ENCODE measurements around the gene CCNA2. TPM values are rescaled to one million over a fixed set of nuclear protein-coding genes. Genes with fewer than 3 reads are reported as not detected.

CCNA2 gene
- polyA plus RNA-seq, 2 of the 4 experiments (the other 2 are of a cell fraction): 34.9 to 51.0 TPM

DNA sequence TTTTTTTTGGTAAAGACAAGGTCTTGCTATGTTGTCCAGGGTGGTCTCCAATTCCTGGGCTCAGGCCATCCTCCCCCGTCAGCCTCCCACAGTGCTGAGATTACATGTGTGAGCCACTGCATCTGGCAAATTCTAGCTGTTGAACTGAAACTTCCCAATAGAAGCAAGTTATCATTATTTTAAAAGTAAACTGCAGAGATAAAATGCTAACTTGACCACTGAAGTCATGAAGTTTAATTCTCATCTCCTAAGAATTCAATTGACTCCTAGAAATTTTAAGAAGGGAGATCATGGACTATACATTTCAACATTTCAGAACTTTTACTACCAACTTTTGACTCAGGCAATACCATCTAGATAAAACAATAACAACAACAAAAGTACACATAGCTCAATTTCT is 34.2 kb downstream of the CCNA2 start:
- 80% methylated on average over 1 of the region's 1 CpG for WGBS (ENCODE audit: missing lambda C conversion rate)
- H3K4me2 ChIP-seq: peak overlapping the region; percentile 16; the same call in 1 of the 3 replicates
- ATAC-seq (no peak), FAIRE-seq (no peak), DNase-seq (ENCODE audit: low read depth in 1 of 2, low spot score in 1 of 2) (no peak)
- peak overlapping the region in 1 of 2 experiments; percentile 51; a peak in 2 of 6 replicates for H3K27ac ChIP-seq
- peaks cover 31% of the 10 kb centered on the region for H3K4me1 ChIP-seq
- ChIA-PET CTCF (no interaction called here), POLR2A (interaction anchor here (0.8 to 1.4 kb wide), 2 partner anchors 11 to 34 kb away, joined by 3 read pairs; partner anchors contain the start of gene CCNA2)
- no peaks in the 10 kb centered on the region for H3K9me3 ChIP-seq
- TF ChIP-seq, protein P1, sequence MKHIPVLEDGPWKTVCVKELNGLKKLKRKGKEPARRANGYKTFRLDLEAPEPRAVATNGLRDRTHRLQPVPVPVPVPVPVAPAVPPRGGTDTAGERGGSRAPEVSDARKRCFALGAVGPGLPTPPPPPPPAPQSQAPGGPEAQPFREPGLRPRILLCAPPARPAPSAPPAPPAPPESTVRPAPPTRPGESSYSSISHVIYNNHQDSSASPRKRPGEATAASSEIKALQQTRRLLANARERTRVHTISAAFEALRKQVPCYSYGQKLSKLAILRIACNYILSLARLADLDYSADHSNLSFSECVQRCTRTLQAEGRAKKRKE (CRISPR knock-in tag; IDR thresholded peaks at IDR 0.05; ENCODE audit: low read depth): no peak
- TF ChIP-seq ZC3H11A (IDR thresholded peaks at IDR 0.05) (no peak), EHMT2 (IDR thresholded peaks at IDR 0.05; ENCODE audit: low read depth) (no peak), SMC3 (IDR thresholded peaks at IDR 0.05) (no peak), EHF (CRISPR knock-in tag; IDR thresholded peaks at IDR 0.05) (no peak), MYC (IDR thresholded peaks at IDR 0.05; ENCODE audit: borderline replicate concordance, low read length) (no peak), CHD4 (IDR thresholded peaks at IDR 0.05; ENCODE audit: borderline replicate concordance) (no peak), FOSB (CRISPR knock-in tag; IDR thresholded peaks at IDR 0.05) (no peak), HOXB5 (CRISPR knock-in tag; IDR thresholded peaks at IDR 0.05) (no peak), TFCP2L1 (CRISPR knock-in tag; IDR thresholded peaks at IDR 0.05) (no peak), BHLHE40 (IDR thresholded peaks at IDR 0.05; ENCODE audit: low read depth, low read length) (no peak), CBX8 (IDR thresholded peaks at IDR 0.05) (no peak), NR3C1 (IDR thresholded peaks at IDR 0.05) (no peak), CBX2 (IDR thresholded peaks at IDR 0.05; ENCODE audit: borderline replicate concordance, low read depth) (no peak), EP300 (IDR thresholded peaks at IDR 0.05) (no peak), HDAC2 (IDR thresholded peaks at IDR 0.05) (no peak)
- TF ChIP-seq, protein P2, sequence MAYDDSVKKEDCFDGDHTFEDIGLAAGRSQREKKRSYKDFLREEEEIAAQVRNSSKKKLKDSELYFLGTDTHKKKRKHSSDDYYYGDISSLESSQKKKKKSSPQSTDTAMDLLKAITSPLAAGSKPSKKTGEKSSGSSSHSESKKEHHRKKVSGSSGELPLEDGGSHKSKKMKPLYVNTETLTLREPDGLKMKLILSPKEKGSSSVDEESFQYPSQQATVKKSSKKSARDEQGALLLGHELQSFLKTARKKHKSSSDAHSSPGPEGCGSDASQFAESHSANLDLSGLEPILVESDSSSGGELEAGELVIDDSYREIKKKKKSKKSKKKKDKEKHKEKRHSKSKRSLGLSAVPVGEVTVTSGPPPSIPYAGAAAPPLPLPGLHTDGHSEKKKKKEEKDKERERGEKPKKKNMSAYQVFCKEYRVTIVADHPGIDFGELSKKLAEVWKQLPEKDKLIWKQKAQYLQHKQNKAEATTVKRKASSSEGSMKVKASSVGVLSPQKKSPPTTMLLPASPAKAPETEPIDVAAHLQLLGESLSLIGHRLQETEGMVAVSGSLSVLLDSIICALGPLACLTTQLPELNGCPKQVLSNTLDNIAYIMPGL (CRISPR knock-in tag; IDR thresholded peaks at IDR 0.05; ENCODE audit: borderline replicate concordance): no peak
- TF ChIP-seq, protein P3, sequence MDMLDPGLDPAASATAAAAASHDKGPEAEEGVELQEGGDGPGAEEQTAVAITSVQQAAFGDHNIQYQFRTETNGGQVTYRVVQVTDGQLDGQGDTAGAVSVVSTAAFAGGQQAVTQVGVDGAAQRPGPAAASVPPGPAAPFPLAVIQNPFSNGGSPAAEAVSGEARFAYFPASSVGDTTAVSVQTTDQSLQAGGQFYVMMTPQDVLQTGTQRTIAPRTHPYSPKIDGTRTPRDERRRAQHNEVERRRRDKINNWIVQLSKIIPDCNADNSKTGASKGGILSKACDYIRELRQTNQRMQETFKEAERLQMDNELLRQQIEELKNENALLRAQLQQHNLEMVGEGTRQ (IDR thresholded peaks at IDR 0.05): no peak
- H3K4me3 ChIP-seq: no peak overlapping the region

DNA sequence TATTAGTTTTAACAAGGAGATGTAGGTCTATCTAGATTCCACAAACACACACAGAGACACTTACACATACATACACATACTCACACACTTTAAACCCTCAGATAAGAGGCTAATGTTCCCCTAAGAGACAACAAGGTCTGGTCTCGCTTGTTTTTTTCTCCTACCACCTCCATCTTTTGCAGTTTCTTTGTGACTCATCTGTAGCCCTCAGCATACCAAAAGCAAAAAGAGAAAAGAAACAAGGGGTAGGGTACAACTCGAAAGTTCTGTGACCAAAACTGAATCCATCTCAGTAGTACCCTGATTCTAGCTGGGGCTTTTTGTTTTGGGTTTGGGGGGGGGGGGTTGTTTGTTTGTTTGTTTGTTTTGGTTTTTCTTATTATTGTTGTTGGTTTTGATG is 34.8 kb downstream of the CCNA2 start:
- ChIA-PET POLR2A (interaction anchor here (1.4 kb wide), 1 partner anchor 11 kb away, joined by 3 read pairs; no protein-coding TSS in a partner anchor), CTCF (no interaction called here)
- no peak for FAIRE-seq
- H3K4me1 ChIP-seq: peaks cover 32% of the 10 kb centered on the region
- H3K4me3 ChIP-seq: no peak overlapping the region
- peak overlapping the region in 1 of 2 experiments; percentile 51; a peak in 2 of 6 replicates for H3K27ac ChIP-seq
- 82% methylated on average over 2 of the region's 2 CpGs for WGBS (ENCODE audit: missing lambda C conversion rate)
- no peak overlapping the region for H3K4me2 ChIP-seq
- no peak for TF ChIP-seq EP300 (IDR thresholded peaks at IDR 0.05)
- no peak for TF ChIP-seq JUN (IDR thresholded peaks at IDR 0.05)
- no peak for TF ChIP-seq FOXS1 (CRISPR knock-in tag; IDR thresholded peaks at IDR 0.05)
- TF ChIP-seq, protein P4, sequence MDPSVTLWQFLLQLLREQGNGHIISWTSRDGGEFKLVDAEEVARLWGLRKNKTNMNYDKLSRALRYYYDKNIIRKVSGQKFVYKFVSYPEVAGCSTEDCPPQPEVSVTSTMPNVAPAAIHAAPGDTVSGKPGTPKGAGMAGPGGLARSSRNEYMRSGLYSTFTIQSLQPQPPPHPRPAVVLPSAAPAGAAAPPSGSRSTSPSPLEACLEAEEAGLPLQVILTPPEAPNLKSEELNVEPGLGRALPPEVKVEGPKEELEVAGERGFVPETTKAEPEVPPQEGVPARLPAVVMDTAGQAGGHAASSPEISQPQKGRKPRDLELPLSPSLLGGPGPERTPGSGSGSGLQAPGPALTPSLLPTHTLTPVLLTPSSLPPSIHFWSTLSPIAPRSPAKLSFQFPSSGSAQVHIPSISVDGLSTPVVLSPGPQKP (IDR thresholded peaks at IDR 0.05; ENCODE audit: low read depth, low read length): no peak
- TF ChIP-seq CEBPB (IDR thresholded peaks at IDR 0.05): no peak
- no peak for TF ChIP-seq CHD2 (IDR thresholded peaks at IDR 0.05; ENCODE audit: low read length, partially characterized antibody)
- no peaks in the 10 kb centered on the region for H3K9me3 ChIP-seq
- no peak for DNase-seq (ENCODE audit: low read depth in 1 of 2, low spot score in 1 of 2)
- ATAC-seq: no peak

All from A549 (cell line).